Epithelial cell of prostate (primary cell): Measurements from ENCODE around the gene HMGCS1.
"Not testable (repeated sequence)": the region's sequence is repeated elsewhere in the genome, so short reads cannot be mapped to it uniquely, and the experiment has no call there.

ENCODE experiments used
- DNase-seq: peaks from one replicate; pipeline ENCODE4 v3.0.0-alpha.2; 2011; ENCODE audit warnings: low read depth, low spot score
- H3K27ac ChIP-seq: fragments of 450-650 bp; 2 replicates; pipeline ENCODE4 v1.5.1; 2017; ENCODE audit warnings: mild to moderate bottlenecking

Gene HMGCS1

DNA sequence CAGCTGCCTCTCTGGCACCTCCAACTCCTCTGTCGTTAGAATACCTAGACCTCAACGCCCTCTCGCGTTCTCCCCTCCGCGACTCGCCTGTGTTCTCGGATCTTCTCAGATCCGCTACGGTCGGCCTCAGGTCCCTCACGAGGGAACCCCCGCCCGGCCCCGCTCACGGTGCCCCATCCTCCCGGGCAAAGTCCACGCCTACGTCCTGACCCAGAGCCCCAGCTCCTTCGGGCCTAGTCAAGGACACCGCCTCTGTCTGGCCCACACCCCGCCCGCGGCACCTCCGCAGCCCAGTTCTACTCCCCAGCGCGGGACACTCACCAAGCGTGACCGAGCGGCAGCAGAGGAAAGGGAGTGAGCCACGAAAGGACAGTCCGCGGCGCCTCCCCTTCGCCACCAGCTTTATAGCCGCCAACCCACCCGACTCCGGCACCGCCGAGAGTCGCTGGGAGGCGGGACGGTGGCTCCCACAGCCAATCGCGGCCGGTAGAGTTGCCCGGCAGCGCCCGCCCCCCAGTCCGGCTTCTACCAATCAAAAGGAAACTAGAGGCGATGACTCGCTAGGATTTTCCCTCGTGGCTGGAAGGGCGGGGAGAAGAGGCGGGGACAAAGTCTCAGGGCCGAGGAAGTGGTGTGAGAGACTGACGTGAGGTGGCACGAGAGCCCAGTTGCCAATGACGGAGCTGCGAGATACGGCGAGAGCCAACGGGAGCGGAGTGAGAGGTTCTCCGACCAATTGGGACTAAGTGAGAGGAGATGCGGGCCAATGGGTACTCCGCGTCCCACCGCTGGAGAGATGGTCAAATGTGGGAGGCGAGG lies at the start of gene HMGCS1:
TSS of gene HMGCS1 (minus strand) at position 378 of the 819 bp plus-strand sequence. CDS start 14,447 bp downstream, outside the sequence.
- peak; percentile 96 for DNase-seq
- peak within 1 kb of the TSS; percentile 92 for H3K27ac ChIP-seq

DNA sequence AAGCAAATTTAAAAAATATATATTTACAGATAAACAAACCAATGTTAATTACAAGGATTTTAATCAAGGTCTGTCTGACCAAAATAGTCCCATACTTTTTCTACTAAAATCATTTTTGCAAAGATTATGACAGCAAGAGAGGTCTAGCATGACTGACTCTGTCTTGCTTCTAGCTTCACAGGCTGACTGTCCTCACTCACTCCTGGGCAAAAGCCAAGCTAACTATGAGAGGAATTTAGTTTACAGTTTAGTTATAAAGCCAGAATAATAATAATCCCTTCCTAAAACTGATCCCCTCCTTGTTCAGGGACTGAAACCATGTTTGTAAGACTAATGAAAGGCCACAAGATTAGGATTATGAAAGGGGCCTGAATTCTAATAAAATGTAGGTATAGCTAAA lies 45.5 kb upstream of the HMGCS1 start:
- no peak overlapping the region for H3K27ac ChIP-seq
- DNase-seq = no peak

- DNase-seq = no peak
- H3K27ac ChIP-seq = no peak overlapping the region
These were observed 45.1 kb upstream of the HMGCS1 start for GRCh38 chr5:43358301-43358700.

DNA sequence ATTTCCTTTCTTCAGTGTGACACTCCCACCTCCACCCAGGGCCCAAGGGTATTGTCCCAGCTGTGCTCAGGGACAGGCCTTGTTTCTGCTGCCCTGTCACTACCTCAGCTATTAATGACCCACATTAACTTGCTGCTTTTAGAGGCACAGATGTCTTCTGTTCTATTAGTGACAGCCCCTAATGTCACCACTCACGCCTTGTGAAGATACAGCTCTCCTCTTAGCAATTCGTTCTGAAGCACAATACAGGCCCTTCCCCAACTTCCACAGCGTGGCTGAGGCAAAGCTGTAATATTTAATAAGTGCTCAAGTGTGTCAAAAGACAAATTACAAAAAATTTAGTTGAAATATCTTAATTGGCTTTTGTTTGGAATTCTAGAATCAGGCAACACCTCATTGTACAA lies 44.7 kb upstream of the HMGCS1 start:
- DNase-seq = no peak
- no peak overlapping the region for H3K27ac ChIP-seq

- no peak for DNase-seq
- H3K27ac ChIP-seq = no peak overlapping the region
These were observed 43.9 kb upstream of the HMGCS1 start for GRCh38 chr5:43357067-43357466.

DNA sequence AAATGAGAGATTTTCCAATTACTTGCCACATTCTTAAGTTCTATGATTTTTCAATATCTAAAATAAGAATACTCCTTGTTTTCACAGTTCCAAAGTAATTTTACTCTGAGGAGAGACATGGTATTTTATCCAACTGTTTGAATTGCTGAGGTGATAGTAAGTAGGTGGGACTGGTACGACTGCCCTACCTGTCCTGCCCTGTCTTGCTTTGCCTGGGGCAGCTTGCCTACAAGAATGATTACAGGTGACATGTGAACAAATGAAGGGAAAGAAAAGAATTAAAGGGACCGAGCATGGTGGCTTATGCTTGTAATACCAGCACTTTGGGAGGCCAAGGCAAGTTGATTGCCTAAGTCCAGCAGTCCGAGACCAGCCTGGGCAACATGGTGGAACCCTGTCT lies 41.6 kb upstream of the HMGCS1 start:
- no peak for DNase-seq
- H3K27ac ChIP-seq = no peak overlapping the region

DNA sequence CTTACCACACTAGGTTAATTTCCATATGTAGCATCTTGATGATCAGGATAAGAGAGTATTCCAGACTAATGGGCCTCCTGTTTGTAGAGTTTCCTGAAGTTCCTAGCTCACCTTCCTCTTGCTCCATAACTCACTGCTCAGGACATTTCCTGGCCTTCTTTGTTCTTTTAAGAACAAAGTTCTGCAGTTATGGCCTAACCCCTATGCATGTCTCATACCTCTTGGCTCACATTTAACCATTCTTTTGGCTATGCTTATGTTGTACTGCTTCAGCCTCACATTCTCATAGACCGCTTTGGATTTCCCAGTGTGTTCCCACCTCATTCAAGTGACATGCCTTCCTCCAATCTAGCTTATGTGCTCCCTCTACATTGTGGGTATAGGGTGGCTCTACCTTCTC lies 40.5 kb upstream of the HMGCS1 start:
- DNase-seq = no peak
- no peak overlapping the region for H3K27ac ChIP-seq

DNA sequence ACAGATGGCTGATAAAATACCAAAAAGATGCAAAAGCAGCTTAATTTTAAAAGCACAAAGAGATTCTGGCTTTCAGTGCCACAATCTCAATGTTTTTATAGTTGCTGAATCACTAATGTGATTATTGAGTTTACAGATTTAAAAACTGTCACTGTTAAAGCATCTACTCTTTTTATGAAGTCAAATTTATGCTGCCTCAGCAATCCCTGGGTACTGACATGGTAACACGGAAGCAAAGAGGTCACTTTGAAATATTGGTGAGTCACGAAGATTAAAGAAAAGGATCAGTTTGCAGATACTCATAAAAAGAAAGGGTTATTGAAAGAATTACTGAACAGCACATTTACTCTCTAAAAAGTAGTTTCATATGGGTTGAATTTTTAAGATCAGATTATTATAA lies 39.7 kb upstream of the HMGCS1 start:
- DNase-seq = no peak
- no peak overlapping the region for H3K27ac ChIP-seq

DNA sequence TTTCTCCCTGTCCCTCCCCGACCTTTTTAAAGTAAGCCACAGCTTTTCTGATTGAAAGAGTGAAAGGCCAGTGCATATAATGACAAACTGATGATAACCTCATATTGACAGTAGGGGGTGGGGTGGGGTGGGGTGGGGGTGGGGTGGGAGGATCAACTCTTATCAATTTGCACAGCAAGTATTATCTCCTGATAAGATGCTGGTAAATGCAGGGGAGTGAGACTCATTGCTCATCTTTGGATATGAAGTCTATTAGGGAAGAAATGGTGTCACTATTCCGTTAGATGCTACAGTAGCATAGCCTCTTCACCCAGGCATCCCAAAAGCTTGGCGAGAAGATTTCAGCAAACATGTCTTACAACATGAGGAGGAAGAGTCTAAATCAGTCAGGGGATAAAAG lies 38.9 kb upstream of the HMGCS1 start:
- no peak overlapping the region for H3K27ac ChIP-seq
- DNase-seq = no peak

GRCh38 chr5:43348861-43349363 lies 35.7 kb upstream of the HMGCS1 start:
- DNase-seq = no peak
- H3K27ac ChIP-seq = no peak overlapping the region

GRCh38 chr5:43348207-43348606 lies 35.0 kb upstream of the HMGCS1 start:
- no peak for DNase-seq
- H3K27ac ChIP-seq = no peak overlapping the region

DNA sequence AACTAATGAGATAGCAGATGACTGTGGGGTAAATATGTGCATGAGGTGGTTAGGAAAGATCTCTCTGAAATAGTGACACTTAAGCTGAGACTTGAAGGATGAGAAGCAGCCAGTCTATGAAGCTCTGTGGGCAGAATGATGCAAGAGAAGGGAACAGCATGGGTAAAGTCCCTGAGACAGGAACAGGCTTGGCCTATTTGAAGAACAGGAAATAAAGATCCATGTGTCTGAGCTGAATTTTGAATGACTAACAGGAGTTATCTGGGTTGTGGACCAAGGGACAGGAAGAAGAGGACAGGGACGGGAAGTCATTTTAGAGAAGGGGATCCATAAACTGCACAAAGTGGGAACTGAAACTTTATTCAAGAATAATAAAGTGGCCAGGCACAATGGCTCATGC lies 25.6 kb upstream of the HMGCS1 start:
- no peak for DNase-seq

DNA sequence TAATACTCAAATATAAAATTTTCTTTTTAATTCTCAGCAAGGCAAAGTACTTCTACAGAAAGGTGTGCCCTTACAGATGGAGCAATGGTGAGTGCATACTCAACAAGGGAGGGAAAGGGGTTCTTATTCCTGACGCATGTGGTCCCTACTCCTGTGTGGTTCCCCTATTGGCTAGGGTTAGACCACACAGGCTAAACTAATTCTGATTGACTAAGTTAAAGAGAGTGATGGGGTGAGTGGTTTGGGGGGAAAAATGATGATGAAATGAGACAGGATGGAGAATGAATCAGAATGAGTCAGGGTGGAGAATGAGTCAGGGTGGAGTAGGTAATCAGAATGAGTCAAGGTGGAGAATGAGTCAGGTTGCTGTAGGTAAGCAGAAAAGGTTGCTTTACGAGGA lies 22.9 kb upstream of the HMGCS1 start:
- peak overlapping the region; percentile 72 for H3K27ac ChIP-seq
- no peak for DNase-seq

More for the DNA sequence above, 25.6 kb upstream of the HMGCS1 start:
- H3K27ac ChIP-seq = peak overlapping the region; percentile 8

GRCh38 chr5:43335681-43336080 lies 22.5 kb upstream of the HMGCS1 start:
- peak overlapping the region; percentile 72 for H3K27ac ChIP-seq
- no peak for DNase-seq

DNA sequence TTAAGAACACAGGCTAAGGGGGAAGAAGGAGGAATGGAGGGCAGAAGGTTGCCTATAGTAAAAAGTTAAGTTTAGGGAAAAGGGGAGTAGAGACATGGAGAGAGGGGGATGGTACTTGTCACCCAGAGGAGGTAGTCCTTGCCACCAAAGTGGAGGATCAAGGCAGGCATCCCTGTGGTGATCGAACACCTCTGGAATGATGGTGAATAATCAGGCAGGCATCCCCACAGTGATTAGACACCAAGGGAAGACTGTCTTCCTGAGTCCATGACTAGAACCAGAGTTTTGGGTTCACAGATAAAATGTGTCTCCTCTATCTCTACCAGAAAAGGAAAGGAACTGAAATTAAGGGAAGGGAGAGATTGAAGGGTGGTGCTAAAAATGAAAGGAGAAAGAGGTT lies 19.2 kb upstream of the HMGCS1 start:
- peak overlapping the region; percentile 20 for H3K27ac ChIP-seq
- no peak for DNase-seq

DNA sequence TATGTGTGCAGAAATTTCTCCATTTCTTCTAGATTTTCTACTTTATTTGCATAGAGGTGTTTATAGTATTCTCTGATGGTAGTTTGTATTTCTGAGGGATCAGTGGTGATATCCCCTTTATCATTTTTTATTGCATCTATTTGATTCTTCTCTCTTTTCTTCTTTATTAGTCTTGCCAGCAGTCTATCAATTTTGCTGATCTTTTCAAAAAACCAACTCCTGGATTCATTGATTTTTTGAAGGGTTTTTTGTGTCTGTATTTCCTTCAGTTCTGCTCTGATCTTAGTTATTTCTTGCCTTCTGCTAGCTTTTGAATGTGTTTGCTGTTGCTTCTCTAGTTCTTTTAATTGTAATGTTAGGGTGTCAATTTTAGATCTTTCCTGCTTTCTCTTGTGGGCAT lies 12.4 kb upstream of the HMGCS1 start:
- DNase-seq = not testable (repeated sequence)

GRCh38 chr5:43323488-43323887 lies 10.3 kb upstream of the HMGCS1 start:
- DNase-seq, H3K27ac ChIP-seq: not testable (repeated sequence)

More for the DNA sequence above, 12.4 kb upstream of the HMGCS1 start:
- not testable (repeated sequence) for H3K27ac ChIP-seq

DNA sequence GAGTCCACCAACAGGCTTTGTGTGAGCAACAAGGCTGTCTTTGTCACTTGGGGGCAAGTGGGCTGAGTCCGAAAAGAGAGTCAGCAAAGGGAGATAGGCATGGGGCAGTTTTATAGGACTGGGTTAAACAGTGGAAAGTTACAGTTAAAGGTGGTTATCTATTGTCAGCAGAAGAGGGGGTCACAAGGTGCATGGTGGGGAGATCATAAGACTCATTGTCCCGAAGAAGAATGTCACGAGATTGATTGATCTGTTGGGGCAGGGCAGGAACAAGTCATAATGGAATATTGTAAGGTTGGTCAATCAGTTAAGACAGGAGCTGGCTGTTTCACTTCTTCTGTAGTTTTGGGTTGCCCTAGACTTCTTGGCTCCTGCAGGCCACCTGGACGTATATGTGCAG lies 7.6 kb upstream of the HMGCS1 start:
- DNase-seq = no peak
- H3K27ac ChIP-seq = no peak overlapping the region

DNA sequence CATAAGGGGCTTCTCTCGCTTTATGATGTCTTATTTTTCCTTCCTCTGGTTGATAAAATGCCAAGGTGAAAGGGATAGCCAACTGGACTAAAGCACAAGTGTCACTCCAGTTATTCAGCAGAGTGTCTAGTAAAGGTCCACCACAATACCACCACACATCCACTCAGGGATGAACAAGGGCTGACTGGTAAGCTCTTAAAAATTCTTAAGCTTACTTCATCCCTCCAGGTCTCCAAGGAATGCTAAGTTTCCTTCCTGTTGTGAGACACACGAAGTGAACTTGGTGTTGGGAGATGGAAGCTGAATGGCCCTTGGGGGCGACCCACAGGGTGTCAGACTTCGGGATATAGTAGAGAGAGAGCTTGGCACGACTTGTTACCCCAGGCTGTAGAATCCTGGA lies 3.2 kb upstream of the HMGCS1 start:
- H3K27ac ChIP-seq = no peak overlapping the region
- no peak for DNase-seq

- DNase-seq = no peak
These were observed 2.5 kb upstream of the HMGCS1 start for GRCh38 chr5:43315682-43316081.

DNA sequence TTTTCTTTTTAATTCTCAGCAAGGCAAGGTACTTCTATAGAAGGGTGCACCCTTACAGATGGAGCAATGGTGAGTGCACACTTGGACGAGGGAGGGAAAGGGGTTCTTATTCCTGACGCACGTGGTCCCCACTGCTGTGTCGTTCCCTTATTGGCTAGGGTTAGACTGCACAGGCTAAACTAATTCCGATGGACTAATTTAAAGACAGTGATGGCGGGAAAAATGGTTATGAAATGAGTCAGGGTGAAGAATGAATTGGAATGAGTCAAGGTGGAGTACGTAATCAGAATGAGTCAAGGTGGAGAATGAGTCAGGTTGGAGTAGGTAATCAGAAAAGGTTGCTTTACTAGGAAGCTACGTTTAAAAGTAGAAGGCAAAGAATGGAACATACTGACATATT lies 2.1 kb upstream of the HMGCS1 start:
- H3K27ac ChIP-seq = peak overlapping the region; percentile 92
- DNase-seq = peak; percentile 70

More at GRCh38 chr5:43315682-43316081, 2.5 kb upstream of the HMGCS1 start:
- peak overlapping the region; percentile 92 for H3K27ac ChIP-seq

- DNase-seq = no peak
- H3K27ac ChIP-seq = peak overlapping the region; percentile 92
These were observed 1.5 kb upstream of the HMGCS1 start for GRCh38 chr5:43314724-43315123.
